Activated CD8-positive, alpha-beta T cell treated with anti-CD3 and anti-CD28 coated beads, Interleukin-2, amount 10 ng/mL, durations not matched to agents 7 days and 5 days (primary cell): Measurements from ENCODE around the gene ECE2. TPM values are rescaled to one million over a fixed set of nuclear protein-coding genes. Genes with fewer than 3 reads are reported as not detected.

Experiments
- ATAC-seq: fragments of 150-1000 bp; cut with Tn5 transposase; one replicate; pipeline ENCODE4 v1.10.0; 2021; ENCODE audit warnings: moderate library complexity
- CTCF ChIA-PET: fragments of 350-600 bp; sonication (Branson Sonifier 250); formaldehyde crosslinking; loops from one replicate; lab custom pipeline; 2021; ENCODE audit warnings: antibody characterized with exemption; lab: Charles Lee
- POLR2A ChIA-PET: fragments of 350-600 bp; sonication (Branson Sonifier 250); formaldehyde crosslinking; loops from one replicate; lab custom pipeline; 2021; ENCODE audit warnings: antibody characterized with exemption; lab: Charles Lee
- DNase-seq: peaks from one replicate; pipeline ENCODE4 v3.0.0-alpha.2; 2020
- H3K27ac Mint-ChIP-seq: one replicate; pipeline ENCODE4 v1.8.0; 2021; ENCODE audit warnings: mild to moderate bottlenecking, mixed read lengths
- H3K27me3 Mint-ChIP-seq: one replicate; pipeline ENCODE4 v1.8.0; 2021; ENCODE audit warnings: low read depth, mixed read lengths
- H3K36me3 Mint-ChIP-seq: one replicate; pipeline ENCODE4 v1.8.0; 2021; ENCODE audit warnings: low read depth, mixed read lengths
- H3K4me1 Mint-ChIP-seq: one replicate; pipeline ENCODE4 v1.8.0; 2021; ENCODE audit warnings: low read depth, mixed read lengths
- H3K4me3 Mint-ChIP-seq: one replicate; pipeline ENCODE4 v1.8.0; 2021; ENCODE audit warnings: mild to moderate bottlenecking, mixed read lengths
- H3K9me3 Mint-ChIP-seq: one replicate; pipeline ENCODE4 v1.8.0; 2022; ENCODE audit warnings: mixed read lengths; ENCODE audit not compliant: insufficient read depth
- total RNA-seq, 2 experiments: library from RNA; stranded (reverse); gene quantifications; one replicate each; pipeline ENCODE4 v1.2.3, GENCODE V29; 2021

The ECE2 gene
- total RNA-seq, 2 experiments from 2014 or later: not detected

DNA sequence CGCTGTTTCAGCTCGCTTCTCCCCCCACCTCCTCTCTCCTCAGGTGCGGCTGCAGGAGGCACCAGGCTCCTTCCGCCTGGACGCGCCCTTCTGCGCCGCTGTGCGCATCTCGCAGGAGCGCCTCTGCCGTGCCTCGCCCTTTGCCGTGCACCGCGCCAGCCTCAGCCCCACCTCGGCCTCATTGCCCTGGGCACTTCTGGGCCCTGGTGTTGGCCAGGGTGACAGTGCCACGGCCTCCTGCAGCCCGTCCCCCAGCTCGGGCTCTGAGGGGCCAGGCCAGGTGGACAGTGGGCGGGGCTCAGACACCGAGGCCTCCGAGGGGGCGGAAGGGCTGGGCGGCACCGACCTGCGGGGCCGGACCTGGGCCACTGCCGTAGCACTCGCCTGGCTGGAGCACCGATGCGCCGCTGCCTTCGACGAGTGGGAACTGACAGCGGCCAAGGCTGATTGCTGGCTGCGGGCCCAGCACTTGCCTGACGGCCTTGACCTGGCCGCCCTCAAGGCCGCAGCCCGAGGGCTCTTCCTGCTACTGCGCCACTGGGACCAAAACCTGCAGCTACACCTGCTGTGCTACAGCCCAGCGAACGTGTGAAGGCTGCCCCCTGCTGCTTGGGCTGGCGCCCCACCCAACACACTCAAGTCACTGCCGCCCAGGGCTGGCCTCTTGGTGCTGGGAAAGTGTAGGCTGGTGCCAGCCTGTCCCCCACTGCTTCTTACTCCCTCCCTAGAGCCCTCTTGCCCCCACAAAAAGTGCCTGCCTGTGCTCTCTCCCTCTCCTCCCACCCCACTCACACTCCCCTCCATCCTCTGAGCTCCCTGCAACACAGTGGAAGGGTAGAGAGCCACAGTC is 34.1 kb upstream of the ECE2 start:
- ATAC-seq (peak; percentile 69), DNase-seq (peak; percentile 33)
- Mint-ChIP-seq H3K9me3 (no peaks in the 10 kb centered on the region), H3K27me3 (no peaks in the 10 kb centered on the region), H3K36me3 (peaks cover 21% of the 10 kb centered on the region), H3K4me1 (no peaks in the 10 kb centered on the region), H3K4me3 (no peak overlapping the region), H3K27ac (no peak overlapping the region)
- ChIA-PET POLR2A (no interaction called here), CTCF (no interaction called here)

DNA sequence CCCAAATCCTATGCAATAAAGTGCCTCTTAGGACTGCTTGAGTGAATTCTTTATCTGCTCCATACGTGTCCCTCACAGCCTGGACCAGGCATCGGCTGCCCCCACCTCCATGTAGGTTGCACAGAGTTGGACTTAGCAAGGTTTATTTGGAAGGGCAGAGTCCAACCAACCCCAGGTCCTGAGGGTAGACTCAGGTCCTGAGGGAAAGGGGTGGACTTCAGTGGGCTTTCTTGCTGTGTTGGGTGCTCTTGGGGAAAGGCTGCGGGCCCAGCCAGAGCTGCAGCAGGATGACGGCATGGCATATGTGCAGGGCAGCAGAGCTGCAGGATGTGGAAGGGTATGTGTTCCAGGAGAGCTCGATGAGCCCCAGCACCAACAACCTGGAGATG is 33.5 kb upstream of the ECE2 start:
- ChIA-PET CTCF (no interaction called here), POLR2A (no interaction called here)
- ATAC-seq (no peak), DNase-seq (no peak)
- Mint-ChIP-seq H3K36me3 (peaks cover 21% of the 10 kb centered on the region), H3K27me3 (no peaks in the 10 kb centered on the region), H3K9me3 (no peaks in the 10 kb centered on the region), H3K27ac (no peak overlapping the region), H3K4me3 (no peak overlapping the region), H3K4me1 (no peaks in the 10 kb centered on the region)

DNA sequence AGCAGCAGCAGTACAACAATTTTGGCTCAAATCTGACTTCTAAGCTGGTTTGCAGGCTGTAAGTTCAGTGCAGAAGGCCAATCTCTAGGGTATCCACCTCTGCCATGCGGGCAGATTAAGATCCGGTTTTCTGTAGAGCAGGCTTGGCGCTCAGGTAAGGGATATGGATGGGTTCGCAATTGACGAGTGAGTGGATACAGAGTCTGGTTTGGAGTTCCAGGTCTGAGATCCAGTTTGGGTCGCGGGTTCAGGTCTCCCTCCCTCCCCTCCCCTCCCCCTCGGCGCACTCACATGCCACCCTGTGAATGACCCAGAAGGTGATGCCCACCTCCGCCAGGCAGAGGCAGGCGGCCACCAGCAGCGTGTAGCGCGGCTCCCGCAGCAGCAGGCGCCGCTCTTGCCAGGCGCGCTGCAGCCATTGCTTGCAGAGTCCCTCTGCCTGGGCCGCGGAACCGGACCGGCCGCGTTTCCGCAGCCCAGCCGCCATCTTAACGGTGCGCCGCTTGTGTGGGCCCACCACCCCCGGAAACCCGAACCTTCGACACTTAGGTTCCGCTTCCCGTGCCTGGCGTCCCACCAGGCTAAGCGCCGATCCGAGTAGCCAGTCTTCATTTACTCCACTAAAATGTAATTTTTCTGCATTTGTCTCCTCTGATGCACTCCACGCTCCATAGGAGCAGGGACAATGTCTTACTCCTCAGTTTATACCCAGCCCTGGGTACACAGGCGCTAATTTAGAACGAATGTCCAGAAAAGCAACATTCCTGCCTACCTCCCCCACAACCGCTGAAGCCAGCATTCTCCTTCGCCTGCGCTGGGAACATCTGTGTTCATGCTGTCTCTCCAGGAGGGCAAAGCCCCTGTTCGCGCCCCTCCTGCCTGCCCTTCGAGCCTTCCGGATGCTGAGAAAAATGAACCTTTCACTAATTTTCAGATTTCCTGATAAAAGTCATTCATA is 27.1 kb upstream of the ECE2 start, which contains the start of gene ALG3:
ALG3 (minus strand) TSS at position 509 of the 958 bp plus-strand sequence; CDS start at position 487, 22 bp downstream.
- Mint-ChIP-seq H3K9me3 (no peaks in the 10 kb centered on the region), H3K4me3 (peak within 1 kb of the TSS; percentile 82), H3K27me3 (no peaks in the 10 kb centered on the region), H3K36me3 (peaks cover 9% of the 10 kb centered on the region), H3K4me1 (peaks cover 12% of the 10 kb centered on the region), H3K27ac (peak within 1 kb of the TSS; percentile 93)
- peak; percentile 48 for ATAC-seq
- ChIA-PET CTCF (interaction anchor here (1.1 to 3.4 kb wide), 9 partner anchors 11 to 364 kb away, joined by 3 to 45 read pairs (median 7); partner anchors contain the start of genes ABCF3, PARL and VWA5B2), POLR2A (no interaction called here)
- peak; percentile 91 for DNase-seq

DNA sequence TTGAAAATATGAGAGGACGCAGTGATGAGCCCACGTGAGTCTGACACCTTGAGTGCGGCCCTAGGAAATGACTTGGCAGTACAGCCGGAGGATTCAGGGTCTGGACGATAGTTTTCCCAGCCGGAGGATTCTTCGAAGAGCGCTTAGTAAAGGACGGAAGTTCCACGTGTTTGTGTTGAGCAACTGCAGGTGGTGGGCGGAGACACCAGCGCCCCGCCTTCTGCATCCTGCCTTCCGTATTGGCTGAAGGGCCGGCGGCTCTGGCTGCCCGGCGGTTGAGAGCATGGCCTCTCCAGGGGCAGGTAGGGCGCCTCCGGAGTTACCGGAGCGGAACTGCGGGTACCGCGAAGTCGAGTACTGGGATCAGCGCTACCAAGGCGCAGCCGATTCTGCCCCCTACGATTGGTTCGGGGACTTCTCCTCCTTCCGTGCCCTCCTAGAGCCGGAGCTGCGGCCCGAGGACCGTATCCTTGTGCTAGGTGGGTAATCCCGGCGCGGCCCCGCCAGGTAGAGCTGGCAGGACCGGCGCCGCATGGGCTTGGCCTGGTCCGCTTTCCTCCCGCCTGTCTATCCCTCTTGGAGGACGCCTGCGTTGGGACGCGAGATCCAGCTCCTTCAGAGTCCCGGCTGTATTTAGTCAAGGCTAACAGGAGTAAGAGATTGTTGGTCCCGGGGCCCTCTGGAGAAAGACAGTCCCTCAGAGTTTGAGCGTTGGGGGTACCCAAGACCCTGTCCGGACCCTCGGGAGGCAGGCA is 26.2 kb upstream of the ECE2 start, which contains the start of gene EEF1AKMT4:
EEF1AKMT4 (plus strand) TSS at position 261 of the 755 bp plus-strand sequence; CDS start at position 284, 23 bp downstream.
- Mint-ChIP-seq H3K27me3 (no peaks in the 10 kb centered on the region), H3K27ac (peak within 1 kb of the TSS; percentile 93), H3K4me3 (peak within 1 kb of the TSS; percentile 82), H3K36me3 (peaks cover 7% of the 10 kb centered on the region), H3K4me1 (peaks cover 12% of the 10 kb centered on the region), H3K9me3 (no peaks in the 10 kb centered on the region)
- peak; percentile 98 for DNase-seq
- ChIA-PET CTCF (interaction anchor here (0.6 to 2.7 kb wide), 28 partner anchors 10 to 447 kb away, joined by 3 to 45 read pairs (median 4); partner anchors contain the start of genes ABCF3, DVL3, EIF2B5 and PARL), POLR2A (interaction anchor here (0.6 to 0.9 kb wide), 2 partner anchors 22 to 64 kb away, joined by 3 to 5 read pairs; partner anchors contain the start of gene ABCF3)
- ATAC-seq: peak; percentile 92

DNA sequence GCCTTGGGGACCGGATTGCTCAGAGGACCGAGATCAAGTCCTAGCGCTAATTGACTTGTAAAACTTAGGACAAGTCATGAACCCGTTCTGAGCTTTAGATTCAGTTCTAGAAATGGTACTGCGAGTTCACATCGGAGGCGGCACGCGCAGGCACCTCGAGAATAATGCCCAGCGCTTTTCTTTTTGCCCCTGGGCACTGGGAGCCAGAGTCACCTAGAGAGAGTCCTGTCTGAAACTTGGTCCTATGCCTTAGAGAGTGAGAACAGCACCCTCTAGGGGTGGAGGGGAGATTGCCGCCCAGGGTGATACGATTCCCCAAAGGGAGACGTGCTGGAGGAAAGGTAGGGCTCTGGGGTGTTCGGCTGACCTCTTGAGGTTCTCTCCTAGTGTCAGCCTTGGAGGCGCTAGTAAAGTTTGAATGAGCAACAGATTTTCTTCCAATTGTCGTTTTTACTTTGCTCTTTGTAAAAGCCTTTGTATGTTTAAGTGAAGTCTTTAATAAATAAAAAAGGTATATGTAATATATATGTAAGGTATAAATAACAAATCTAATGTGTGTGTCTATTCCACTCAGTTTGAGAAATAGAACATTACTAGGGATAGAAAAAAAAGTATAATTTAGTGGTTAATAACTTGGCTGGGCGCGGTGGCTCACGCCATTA is 25.5 kb upstream of the ECE2 start:
- H3K4me3 Mint-ChIP-seq: peak overlapping the region; percentile 82
- peaks cover 12% of the 10 kb centered on the region for H3K4me1 Mint-ChIP-seq
- ChIA-PET POLR2A (interaction anchor here (0.6 to 0.9 kb wide), 2 partner anchors 23 to 64 kb away, joined by 3 to 5 read pairs; partner anchors contain the start of gene ABCF3), CTCF (interaction anchor here (0.7 to 2.7 kb wide), 27 partner anchors 9 to 448 kb away, joined by 3 to 45 read pairs (median 4); partner anchors contain the start of genes ABCF3, DVL3, EIF2B5 and PARL)
- DNase-seq (peak; percentile 94), ATAC-seq (peak; percentile 71)
- no peaks in the 10 kb centered on the region for H3K9me3 Mint-ChIP-seq
- H3K27me3 Mint-ChIP-seq: no peaks in the 10 kb centered on the region
- no peaks in the 10 kb centered on the region for H3K36me3 Mint-ChIP-seq
- H3K27ac Mint-ChIP-seq: peak overlapping the region; percentile 93

DNA sequence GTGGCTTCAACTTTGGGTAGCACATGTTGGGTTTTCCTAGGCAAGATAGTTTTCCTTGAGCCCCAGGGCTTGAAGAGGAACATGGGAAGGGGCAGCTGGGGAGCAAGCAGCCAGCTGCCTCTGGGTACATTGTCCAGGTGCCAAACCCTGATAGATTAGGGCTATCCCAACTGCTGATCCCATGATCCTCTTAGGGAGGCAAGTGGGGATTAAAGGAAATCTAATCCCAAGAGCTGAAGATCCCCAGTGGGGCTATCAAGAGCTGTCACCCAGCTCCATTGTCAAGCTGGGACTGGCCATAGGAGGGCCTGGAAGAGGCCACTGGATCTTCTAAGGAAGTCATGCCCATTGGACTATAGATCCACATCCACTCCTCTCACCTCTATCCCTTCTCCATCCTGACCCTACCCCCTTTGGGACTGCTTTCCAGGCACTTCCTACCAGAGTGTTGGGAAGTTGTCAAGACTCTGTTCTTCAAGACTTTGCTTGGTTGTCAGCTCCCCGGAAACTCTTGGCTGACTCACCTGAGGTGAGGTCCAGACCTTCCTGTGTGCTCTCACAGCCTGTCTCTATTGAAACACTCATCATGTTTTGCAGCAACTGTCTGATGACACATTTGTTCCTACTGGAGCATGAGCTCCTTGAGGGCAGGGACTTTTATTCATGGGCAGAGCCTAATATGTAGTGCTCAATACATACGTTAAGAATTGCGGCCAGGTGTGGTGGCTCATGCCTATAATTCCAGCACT is 20.4 kb upstream of the ECE2 start:
- H3K36me3 Mint-ChIP-seq: peaks cover 8% of the 10 kb centered on the region
- H3K27me3 Mint-ChIP-seq: peaks cover 10% of the 10 kb centered on the region
- no peak for DNase-seq
- no peaks in the 10 kb centered on the region for H3K9me3 Mint-ChIP-seq
- H3K4me1 Mint-ChIP-seq: peaks cover 10% of the 10 kb centered on the region
- ChIA-PET POLR2A (no interaction called here), CTCF (interaction anchor here (1.2 to 2.0 kb wide), 2 partner anchors 25 to 28 kb away, joined by 5 to 11 read pairs; no protein-coding TSS in a partner anchor)
- no peak overlapping the region for H3K4me3 Mint-ChIP-seq
- H3K27ac Mint-ChIP-seq: no peak overlapping the region
- ATAC-seq: no peak

DNA sequence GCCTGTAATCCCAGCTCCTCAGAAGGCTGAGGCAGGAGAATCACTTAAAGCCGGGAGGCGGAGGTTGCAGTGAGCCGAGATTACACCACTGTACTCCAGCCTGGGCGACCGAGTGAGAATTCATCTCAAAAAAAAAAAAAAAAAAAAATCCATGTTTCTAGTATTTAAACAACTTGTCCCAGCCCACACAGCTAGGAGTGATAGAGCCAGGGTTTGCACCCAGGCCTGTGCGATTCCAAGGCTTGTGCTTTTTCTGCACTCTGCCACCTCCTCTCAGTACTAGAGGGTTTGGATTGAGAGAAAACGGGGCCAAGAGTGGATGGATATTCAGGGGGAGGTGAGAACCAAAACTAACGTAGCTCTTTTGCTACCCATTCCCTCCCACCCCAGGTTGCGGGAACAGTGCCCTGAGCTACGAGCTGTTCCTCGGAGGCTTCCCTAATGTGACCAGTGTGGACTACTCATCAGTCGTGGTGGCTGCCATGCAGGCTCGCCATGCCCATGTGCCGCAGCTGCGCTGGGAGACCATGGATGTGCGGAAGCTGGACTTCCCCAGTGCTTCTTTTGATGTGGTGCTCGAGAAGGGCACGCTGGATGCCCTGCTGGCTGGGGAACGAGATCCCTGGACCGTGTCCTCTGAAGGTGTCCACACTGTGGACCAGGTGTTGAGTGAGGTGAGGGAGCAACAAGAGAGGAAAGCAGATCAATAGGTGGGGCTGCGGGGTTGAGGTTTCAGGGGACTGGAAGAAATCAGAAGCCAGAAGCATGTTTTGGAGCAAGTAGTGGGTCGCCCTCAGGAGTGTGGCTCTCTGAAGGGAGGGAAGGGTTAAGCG is 18.5 kb upstream of the ECE2 start:
- Mint-ChIP-seq H3K4me3 (no peak overlapping the region), H3K27me3 (peaks cover 20% of the 10 kb centered on the region), H3K9me3 (no peaks in the 10 kb centered on the region), H3K27ac (no peak overlapping the region), H3K36me3 (peaks cover 12% of the 10 kb centered on the region), H3K4me1 (peaks cover 19% of the 10 kb centered on the region)
- DNase-seq: no peak
- CTCF ChIA-PET: no interaction called here
- POLR2A ChIA-PET: no interaction called here
- no peak for ATAC-seq

DNA sequence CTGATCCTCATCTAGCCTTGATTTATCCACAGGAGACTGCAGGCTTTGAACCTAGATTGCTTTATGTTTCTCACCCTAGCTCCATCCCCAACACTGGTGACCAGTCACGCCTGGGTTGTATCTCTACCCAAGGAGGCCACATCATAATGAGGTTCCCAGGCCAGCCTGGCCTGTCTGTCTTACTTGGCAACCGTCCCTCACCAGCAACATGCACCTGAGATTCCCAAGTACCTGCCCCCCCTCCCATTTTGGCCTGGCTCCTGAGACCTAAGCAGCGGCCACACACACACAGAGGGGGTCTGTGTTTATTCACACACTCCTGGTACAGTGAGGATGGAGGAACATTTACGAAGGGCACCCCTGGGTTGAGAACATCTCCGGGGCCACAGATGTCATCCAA is 16.9 kb upstream of the ECE2 start:
- DNase-seq (no peak), ATAC-seq (no peak)
- no peaks in the 10 kb centered on the region for H3K9me3 Mint-ChIP-seq
- no peak overlapping the region for H3K4me3 Mint-ChIP-seq
- peaks cover 23% of the 10 kb centered on the region for H3K4me1 Mint-ChIP-seq
- peaks cover 26% of the 10 kb centered on the region for H3K27me3 Mint-ChIP-seq
- POLR2A ChIA-PET: no interaction called here
- H3K36me3 Mint-ChIP-seq: peaks cover 12% of the 10 kb centered on the region
- CTCF ChIA-PET: interaction anchor here (1.0 to 2.7 kb wide), 2 partner anchors 9 to 31 kb away, joined by 4 to 11 read pairs; partner anchors contain the start of gene EEF1AKMT4
- no peak overlapping the region for H3K27ac Mint-ChIP-seq

DNA sequence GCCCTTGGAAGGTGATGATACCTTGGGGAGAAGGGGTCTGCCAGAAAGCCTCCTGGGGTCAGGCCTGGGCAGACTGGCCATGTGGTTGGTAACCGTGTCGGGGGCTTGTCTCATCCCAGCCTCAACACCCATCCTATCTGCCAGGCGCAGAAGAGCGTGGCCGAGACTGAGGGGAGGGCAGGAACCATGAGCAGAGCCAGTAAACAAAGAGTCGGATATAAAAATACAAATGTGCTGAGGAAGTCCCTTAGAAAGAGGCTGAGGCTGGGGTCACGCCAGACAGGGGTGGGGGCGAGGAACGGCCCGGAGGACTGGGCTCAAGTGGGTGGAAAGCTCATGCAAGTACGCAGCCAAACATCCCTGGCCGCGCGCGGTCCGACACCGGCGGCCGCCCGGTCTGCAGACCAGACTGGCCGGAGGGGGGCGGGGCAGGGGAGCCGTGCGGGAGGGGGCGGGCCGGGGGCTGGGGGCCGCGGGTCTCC is 16.4 kb upstream of the ECE2 start:
- CTCF ChIA-PET: interaction anchor here (0.9 to 2.7 kb wide), 2 partner anchors 10 to 31 kb away, joined by 3 to 11 read pairs; partner anchors contain the start of gene EEF1AKMT4
- peaks cover 26% of the 10 kb centered on the region for H3K27me3 Mint-ChIP-seq
- H3K4me1 Mint-ChIP-seq: peaks cover 23% of the 10 kb centered on the region
- H3K4me3 Mint-ChIP-seq: peak overlapping the region; percentile 38
- DNase-seq (no peak), ATAC-seq (no peak)
- H3K27ac Mint-ChIP-seq: no peak overlapping the region
- H3K36me3 Mint-ChIP-seq: peaks cover 12% of the 10 kb centered on the region
- POLR2A ChIA-PET: no interaction called here
- no peaks in the 10 kb centered on the region for H3K9me3 Mint-ChIP-seq
